Endometrium (tissue), 2 donors: Measurements from ENCODE around the gene RBM17.
"Not testable (repeated sequence)": the region's sequence is repeated elsewhere in the genome, so short reads cannot be mapped to it uniquely, and the experiment has no call there.

Source experiments
- FAIRE-seq: peaks from 2 replicates; lab custom pipeline; 2012; peaks lifted over from hg19 to GRCh38; lab: Jason Lieb, UNC
- donor health status: control.
- donor health status: control.

The RBM17 gene, protein sequence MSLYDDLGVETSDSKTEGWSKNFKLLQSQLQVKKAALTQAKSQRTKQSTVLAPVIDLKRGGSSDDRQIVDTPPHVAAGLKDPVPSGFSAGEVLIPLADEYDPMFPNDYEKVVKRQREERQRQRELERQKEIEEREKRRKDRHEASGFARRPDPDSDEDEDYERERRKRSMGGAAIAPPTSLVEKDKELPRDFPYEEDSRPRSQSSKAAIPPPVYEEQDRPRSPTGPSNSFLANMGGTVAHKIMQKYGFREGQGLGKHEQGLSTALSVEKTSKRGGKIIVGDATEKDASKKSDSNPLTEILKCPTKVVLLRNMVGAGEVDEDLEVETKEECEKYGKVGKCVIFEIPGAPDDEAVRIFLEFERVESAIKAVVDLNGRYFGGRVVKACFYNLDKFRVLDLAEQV

DNA sequence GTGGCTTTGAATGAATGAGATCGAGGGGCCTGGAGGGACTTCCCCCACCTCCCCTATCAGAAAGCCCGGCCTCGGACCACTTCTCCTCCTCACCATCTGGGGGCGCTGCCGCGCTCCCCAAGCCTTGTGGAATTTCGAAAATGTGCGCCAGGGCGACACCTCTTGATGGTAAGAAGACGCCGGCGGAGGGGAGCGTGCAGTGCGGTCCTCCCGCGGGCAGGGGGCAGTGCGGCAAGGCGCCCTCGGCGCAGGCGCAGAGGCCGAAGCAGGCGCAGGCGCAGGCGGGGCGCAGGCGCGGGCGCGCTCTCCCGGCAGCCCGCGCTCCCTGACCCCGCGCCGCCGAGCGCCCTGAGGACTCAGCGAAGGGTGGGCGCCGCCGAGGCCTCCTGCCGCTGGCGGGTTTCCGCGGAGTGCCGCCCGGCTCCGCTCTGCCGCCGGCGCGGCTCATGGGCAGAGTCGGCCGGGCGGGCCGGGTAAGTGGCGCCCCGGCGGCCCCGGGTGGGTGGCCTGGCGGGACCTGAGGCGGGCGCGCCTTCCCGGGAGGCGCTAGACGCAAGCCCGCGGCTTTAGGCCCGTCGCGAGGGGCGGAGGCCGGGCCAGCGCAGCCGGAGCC lies at the start of gene RBM17:
TSS of gene RBM17 (plus strand) at position 314 of the 613 bp plus-strand sequence. CDS start 8,032 bp downstream, outside the sequence.
- FAIRE-seq: peak; percentile 43

DNA sequence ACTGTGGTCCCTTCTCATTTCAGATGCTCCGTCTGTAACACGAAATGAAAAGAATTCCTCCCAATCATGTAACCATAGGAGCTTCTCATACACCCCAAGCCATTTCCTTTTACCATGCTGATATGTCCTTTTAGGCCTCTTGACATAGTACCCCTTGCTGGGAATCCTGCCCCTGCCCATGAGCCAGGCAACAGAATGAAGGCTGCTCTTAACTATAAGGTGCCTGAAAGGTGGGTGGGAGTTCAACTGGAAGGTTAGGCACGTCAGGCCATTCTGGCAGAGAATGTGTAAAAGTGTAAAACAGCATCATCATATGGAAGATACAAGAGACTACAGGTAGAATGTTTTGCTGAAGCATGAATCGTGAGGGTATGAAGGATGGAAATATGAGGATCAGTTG lies 49.1 kb upstream of the RBM17 start:
- no peak for FAIRE-seq

DNA sequence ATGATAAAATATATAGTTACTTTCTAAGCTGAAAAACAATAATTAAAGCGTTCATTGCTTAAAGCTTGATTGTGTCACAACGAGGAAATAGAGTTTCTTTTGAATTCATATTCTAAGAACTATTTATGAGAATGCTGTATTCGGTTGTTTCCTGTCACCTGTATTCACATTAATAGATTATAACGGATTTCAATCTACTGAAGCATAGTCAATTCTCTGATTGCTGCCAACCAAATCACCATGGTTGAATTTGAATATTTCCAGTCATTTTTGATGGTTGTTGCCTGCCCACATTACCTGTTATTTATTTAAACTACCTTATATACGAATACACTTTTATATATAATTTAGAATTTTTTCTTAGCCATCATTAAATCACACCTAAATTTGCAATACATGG lies 48.6 kb upstream of the RBM17 start:
- no peak for FAIRE-seq

DNA sequence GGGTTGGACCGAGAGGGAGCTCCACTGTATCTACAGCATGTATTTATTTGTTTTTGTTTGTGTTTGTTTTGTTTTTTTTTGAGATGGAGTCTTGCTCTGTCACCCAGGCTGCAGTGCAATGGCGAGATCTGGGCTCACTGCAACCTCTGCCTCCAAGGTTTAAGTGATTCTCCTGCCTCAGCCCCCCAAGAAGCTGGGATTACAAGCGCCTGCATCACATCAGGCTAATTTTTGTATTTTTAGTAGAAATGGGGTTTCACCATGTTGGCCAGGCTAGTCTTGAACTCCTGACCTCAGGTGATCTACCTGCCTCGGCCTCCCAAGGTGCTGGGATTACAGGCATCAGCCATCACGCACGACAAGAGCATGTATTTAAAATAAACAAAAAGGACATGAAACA lies 45.5 kb upstream of the RBM17 start:
- FAIRE-seq: not testable (repeated sequence)

DNA sequence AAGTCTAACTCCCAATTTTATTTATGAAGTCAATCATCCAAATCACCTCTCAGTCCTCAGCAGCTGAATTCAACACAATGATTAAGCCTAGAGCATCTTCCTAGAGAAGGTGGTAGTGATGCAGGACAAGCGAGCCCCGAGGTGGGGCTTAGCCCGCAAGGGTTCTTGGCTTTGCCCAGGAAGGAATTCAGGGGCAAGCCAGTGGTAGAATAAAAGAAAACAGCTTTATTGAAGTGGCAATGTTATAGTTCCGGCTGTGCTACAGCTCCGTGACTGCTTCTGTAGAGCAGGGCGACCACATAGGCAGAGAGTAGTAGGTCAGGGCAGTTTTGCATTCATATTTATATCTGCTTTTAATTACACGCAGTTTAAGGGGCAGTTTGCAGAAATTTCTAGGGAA lies 44.8 kb upstream of the RBM17 start:
- FAIRE-seq: no peak

DNA sequence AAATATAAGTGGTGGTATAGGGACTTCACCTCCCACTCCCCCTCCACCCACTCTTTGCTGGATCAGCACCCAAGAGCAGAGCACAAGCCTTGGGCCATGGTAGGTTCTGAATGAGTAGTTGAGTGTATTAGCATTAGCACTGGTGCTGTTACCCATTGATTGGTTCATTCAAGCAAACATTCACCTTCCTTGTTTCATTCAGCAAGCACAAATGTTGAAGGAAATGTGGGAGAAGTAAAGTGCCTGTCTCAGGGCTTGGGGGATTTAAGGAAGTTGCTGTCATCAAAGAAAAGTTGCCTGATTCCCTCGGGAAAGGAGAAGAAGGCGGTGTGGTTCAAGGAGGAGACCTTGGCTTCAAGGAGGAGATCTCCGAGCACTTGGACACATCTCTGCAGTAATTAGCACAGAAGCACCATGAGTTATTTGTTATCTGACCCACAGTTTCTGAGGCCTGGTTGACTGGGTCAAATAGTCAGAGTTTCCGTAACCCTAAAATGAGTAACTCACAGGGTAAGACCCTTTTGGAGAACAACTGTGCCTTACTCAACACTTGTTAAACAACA lies 44.0 kb upstream of the RBM17 start:
- no peak for FAIRE-seq

DNA sequence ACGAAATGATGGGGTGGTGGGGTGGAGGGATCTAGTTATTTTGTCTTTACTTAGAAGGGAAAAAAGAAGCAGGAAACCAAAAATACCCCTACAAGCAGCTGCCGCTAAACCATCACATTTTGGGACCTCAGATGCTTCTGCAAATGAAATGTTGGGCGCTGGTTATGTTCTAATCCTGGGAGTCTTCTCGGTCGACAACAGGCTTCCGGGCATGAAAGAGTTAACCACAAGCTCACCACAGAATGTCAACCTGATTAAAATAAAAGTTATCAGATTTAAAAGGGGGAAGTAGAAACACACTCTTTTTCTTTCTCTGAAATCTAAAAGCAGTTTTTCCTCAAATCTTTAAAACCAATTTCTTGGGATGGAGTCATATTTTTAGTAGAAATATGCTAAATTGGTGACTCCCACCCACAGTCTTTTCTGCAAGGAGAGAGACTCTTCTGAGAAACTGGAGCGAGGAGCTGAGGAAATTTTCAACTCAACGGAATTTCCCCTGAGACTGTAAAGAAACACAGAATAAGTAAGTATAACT lies 43.5 kb upstream of the RBM17 start:
- no peak for FAIRE-seq

DNA sequence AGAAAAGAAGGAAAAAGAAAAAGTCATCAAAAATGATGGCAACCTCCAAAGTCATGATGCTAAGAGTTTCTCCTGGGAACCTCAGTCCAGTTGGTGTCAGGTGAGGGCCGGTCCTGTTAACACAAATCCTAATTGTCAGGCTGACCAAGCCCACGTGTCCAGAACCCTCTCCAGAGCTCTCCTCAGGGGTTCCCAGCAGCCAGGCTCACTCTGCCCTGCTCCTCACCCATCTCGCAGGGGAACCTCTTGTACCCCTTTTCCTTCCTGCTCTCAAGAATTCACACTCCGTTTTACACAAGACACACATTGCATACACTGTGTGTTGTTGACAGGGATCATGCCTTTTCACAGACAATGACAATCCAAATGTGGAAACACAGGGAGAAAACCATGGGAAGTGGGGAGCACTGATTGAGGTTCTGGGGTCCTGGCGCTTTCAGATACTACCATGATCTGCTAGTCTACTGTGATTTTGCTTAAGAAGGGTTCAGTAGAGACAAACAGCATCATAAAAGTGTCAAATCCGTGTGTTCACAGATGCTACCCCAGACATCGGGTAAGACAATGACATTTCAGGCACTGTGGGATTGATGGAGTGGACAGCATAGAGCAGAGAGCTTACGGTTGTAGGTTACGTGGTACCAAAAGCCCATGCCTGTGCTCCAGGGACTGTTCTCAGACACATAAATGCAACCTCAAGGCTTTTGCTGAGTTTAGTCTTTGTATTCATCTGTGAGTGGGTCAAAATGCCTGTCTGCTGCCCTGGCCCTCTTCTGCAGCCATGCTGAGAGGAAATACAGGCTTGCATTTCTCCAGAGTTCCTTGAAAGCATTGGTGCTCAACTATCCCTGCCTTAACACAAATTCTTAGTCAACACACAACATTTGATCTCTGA lies 42.7 kb upstream of the RBM17 start:
- FAIRE-seq: no peak

DNA sequence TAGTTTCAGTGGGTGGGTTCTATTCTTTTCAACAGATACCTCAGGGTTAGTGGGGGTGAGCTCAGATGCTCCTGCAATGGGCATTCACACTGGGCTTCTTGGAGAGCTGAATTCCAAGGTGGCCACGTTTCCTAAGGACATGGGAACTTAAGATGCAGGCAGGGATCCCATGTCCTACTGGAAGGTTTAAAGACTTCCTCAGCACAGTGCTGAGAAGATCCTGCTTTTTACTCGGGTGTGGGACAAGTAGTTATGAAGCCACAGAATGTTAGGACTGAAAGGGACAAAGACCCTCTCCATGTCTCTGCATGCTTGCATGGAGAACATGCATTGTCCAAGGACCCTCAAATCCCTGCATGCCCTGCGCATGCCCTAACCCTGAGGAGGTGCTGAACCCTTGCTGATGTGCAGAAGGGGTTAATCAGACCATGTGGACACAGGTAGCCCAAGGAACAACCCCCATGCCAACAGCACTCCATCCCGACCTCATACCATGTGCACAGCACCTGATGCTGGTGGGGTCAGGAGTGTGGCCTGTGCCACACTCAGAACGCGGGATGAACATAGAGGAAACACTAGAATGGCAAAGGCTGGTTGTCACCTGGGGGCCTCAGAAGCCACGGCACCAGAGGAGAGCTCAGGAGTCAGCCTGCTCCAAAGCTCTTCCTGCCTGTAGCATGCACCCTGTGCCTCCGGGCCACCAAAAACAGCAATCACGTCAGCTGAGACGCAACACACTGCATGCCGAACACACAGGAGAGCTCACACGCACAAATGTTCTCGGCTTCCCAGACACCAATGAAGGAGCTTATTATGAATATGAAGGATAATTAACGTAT lies 41.8 kb upstream of the RBM17 start:
- no peak for FAIRE-seq

DNA sequence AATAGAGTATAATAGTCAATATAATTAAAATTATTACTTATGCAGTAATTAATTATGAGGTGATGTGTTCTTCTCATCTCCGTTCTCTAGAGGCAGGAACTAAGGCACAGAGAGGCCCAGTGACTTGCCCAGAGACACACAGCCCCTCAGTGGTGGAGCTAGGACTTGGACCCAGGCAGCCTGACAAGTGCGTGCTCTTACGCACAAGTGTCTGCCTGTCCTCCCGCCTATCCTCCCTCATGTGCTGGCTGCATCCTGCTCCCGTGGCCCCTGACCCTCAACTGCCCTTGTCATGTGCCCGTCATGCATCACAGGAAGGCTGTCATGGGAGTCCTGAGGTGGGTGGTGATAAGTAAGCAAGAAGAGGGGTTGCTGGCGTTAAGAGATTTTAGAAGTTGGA lies 41.0 kb upstream of the RBM17 start:
- no peak for FAIRE-seq

DNA sequence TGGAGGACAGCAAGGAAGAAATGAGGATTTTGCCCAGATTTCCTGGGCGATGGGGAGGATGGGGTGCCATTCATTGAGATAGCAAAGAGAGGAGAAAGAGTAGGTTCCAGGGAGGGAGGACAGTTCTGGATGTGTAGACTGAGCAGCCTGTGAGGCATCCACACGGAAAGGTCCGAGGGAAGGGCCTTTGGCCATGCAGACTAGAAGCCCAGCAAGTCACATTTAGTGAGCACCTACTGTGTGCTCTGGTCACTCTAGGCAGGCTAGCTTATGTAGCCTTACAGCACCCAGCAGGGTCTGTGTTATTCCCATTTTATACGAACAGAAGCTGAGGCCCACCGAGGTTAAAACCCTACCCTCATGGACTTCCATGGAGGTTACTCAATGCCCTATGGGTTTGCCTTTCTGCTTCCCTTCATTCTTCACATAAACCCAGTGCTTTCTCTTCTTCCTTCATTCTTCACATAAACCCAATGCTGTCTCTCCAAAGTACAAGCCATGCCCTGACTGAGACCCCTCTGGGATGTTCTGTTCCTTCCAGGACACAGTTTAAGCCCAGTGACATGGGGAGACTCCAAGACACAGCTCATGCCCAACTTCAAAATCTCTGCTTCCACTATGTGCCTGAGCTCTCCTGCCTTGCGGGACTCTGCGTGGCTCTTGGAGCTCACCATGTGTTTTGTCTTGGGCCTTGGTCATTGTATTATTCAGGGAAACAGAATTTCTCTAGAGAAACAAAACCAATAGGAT lies 40.4 kb upstream of the RBM17 start:
- no peak for FAIRE-seq

DNA sequence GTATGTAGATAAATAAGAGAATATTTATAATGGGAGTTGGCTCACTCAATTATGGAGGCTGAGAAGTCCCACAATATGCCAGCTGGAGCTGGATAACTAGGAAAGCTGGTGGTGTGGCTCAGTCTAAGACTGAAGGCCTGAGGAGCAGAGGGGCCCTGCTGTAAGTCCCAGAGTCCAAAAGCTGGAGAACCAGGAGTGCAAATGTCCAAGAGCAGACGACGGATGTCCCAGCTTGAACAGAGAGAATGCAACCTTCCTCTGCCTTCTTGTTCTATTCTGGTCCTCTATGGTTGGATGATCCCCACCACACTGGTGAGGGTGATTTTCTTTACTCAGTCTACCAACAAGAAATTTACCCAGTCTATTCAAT lies 39.8 kb upstream of the RBM17 start:
- no peak for FAIRE-seq

DNA sequence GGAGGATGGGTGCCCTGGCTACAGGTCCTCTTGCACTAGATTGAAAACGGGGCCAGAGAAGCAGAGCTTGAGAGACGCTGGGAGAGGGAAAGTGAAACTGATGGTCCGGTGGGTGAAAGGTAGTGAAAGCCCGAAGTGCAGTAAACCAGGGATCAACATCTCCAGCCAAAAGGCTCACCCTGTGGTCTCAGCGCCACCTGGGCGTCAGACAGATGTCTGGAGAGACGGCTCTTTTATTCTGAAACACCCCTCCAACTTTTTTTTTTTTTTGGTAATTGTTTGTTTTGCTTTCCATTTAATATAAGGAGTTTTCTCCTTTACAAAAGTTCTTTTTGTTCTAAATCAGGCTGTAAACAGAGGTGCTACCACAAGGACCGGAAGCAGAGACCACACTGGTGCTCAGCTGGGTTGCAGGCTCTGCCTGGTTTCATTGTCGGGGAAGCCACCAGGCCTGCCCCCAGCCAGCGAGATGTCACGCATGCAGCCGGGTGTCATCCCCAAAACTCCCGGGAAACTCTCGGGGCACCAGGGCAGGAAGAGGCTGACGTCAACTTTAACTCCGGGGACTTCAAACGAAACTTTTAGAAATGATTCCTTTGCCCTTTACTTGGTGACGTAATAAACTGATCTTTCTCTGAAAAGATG lies 37.9 kb upstream of the RBM17 start:
- FAIRE-seq: peak; percentile 78

DNA sequence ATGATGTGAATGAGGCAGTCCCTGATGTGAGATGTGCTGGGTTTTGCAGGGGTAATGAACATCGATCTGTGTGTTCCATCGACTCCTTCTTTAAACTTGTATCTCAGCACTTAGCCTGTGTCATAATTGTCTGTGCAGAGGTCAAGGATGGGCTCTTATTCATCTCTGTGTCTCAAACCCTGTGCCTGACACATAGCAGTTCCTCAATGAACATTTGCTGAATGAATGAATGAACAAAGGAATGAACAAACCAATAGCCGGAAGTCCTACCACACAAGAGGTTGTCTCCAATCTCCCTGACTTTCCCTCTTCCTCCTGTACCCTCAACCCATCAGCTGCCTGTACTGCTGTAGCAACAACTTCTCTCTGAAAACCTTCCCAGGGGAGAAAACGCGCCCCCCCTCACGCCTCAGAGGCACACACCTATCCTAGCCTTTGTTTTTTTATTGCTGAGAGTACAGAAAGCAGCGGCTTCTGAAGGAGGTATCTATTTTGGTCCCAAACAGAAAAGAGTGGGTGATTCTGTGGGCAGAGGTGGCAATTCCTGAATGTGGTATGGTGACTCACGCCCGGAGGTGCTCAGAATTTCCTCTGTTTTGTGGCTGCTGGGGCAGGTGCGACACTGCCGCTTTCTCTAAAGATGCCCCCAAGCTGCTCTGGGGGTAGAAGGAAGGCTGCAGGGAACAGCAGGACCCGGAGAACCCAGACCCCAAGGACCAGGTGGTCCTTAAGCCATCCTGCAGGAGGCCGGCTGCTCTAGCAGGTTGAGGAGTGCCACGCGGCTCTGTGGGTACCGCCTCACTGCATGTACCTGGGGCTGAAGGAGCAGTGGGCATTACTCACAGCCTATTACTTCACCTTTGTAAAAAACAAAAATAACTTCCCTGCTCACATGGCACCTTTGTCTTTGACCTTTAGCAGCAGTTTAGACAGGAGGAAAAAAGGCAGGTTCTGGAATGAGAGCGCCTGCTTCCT lies 36.3 kb upstream of the RBM17 start:
- no peak for FAIRE-seq

DNA sequence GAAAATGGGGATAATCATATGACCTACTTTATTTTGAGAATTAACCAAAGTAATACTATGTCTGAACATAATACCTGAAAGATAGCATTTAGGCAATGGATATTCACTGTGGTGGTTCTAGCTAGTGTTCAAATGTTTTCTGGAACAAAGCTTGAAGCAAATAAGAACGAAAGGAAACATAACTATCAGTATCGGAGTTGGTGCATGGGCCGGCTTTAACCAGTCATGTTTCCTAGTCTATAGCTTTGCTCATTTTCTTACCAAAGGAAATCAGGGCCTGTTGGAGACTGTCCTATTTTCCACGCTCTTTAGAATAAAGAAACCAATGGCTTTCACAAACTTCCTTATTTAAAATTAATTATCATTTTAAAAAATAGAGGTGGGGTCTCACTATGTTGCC lies 35.5 kb upstream of the RBM17 start:
- no peak for FAIRE-seq

DNA sequence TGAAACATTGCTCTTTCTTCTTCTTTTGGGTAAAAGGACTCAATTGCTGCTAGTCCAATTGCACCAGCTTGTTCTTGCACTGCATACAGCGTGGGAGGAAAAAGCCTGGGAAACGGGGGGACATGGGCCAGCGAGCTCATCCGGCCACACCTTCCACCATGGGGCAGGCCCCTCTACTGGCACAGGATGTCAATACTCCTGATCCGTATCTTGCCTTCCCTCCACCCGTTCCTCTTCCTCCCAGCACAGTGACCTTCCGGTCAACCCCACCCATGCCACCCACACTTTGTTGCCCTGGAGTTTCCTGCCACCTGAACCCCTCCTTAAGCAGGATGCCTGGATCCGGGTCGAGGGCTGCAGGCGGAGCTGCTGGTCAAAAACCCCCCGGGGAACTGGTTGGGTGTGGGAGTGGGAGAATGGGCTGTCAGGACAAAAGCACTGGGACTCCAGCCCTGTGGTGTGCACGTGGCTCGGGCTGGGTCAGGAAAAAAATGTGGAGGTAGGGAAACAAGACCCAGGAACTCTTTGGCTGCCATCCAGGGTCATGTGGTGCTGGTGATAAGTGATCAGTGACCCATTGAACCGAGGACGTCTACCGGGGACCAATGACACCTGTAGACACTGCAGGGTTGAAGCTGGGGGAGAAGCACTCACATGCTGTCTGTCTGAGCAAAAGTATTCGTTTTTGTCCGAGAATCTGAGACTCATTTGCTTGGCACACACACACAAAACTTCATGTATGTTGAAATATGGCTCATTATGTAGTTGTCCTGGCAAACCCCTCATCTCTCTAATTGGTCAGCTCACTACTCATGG lies 34.8 kb upstream of the RBM17 start:
- FAIRE-seq: no peak

DNA sequence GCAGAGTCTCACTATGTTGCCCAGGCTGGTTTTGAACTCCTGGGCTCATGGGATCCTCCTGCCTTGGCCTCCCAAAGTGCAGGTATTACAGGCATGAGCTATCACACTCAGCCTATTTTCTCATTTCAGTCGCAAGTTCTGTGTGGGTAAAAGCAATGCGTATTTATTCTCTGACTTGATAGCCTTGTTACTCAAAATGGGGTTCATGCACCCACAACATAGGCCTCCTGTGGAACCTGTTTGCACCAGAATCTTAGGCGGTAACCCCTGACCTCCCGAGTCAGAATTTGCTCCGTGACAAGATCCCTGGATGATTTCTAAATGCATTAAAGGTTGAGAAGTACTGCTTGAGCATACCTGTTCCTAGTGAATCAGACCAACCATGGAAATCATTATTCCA lies 34.0 kb upstream of the RBM17 start:
- FAIRE-seq: no peak

DNA sequence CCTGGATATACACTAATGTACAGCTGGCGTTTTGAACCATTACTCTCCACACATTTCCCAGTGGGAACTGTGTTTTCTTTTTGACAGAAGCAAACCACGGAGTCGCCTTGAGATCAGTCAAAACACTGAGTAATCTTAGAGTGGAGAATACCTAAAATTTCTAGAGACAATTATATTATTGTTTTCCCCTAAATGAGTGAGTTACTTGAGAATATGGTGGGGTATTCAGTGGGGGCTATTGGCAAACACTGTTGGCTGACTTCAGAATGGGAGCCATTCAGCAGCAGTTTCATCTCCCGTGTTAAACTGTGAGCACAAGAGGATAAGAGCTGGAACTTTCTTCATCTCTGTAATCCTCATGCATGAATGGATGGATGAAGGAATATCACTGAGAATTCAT lies 32.9 kb upstream of the RBM17 start:
- no peak for FAIRE-seq
